Activated naive CD8-positive, alpha-beta T cell treated with anti-CD3 and anti-CD28 coated beads, Interleukin-2, amount 10 ng/mL, durations not matched to agents 7 days and 5 days (primary cell): ENCODE measurements around the gene FAF1. TPM values are rescaled to one million over a fixed set of nuclear protein-coding genes. Genes with fewer than 3 reads are reported as not detected.
"Not testable (repeated sequence)": the region's sequence is repeated elsewhere in the genome, so short reads cannot be mapped to it uniquely, and the experiment has no call there.

Experiments
- ATAC-seq: fragments of 150-1000 bp; cut with Tn5 transposase; one replicate; pipeline ENCODE4 v1.10.0; 2021; ENCODE audit warnings: low read depth, moderate library complexity
- POLR2A ChIA-PET: fragments of 350-600 bp; sonication (Branson Sonifier 250); formaldehyde crosslinking; loops from one replicate; lab custom pipeline; 2021; ENCODE audit warnings: antibody characterized with exemption; lab: Charles Lee
- DNase-seq: peaks from one replicate; pipeline ENCODE4 v3.0.0; 2021
- H3K27ac Mint-ChIP-seq: one replicate; pipeline ENCODE4 v1.8.0; 2022; ENCODE audit warnings: mild to moderate bottlenecking, mixed read lengths
- H3K27me3 Mint-ChIP-seq: one replicate; pipeline ENCODE4 v1.8.0; 2022; ENCODE audit warnings: mild to moderate bottlenecking, moderate library complexity, mixed read lengths
- H3K36me3 Mint-ChIP-seq: one replicate; pipeline ENCODE4 v1.8.0; 2021; ENCODE audit warnings: mild to moderate bottlenecking, mixed read lengths
- H3K4me1 Mint-ChIP-seq: one replicate; pipeline ENCODE4 v1.8.0; 2021; ENCODE audit warnings: mixed read lengths
- H3K4me3 Mint-ChIP-seq: one replicate; pipeline ENCODE4 v1.8.0; 2022; ENCODE audit warnings: mild to moderate bottlenecking, moderate library complexity, mixed read lengths
- H3K9me3 Mint-ChIP-seq: one replicate; pipeline ENCODE4 v1.8.0; 2021; ENCODE audit warnings: mixed read lengths
- total RNA-seq, 2 experiments: library from RNA; stranded (reverse); gene quantifications; one replicate each; pipeline ENCODE4 v1.2.3, GENCODE V29; 2021

Gene FAF1
- total RNA-seq, 2 experiments from 2014 or later = 70.3 to 75.2 TPM

DNA sequence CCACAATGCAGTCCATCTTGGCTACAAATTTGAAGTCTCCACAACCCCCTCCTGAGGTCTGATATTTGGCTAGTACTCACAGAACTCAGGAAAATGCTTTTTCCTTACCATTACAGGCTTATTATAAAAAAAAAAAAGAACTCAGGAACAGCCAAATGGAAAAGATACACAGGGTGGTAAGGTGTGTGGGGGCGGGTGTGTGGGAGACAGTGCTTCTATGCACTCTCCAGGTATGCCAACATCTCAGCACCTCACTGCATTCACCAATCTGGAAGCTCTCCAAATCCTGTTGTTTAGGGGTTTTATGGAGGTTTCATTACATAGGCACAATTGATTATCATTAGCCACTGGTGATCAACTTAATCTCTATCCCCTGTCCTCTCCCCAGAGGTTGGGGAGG lies 126.9 kb downstream of the FAF1 start:
- peaks cover 23% of the 10 kb centered on the region for H3K36me3 Mint-ChIP-seq
- ATAC-seq = no peak

DNA sequence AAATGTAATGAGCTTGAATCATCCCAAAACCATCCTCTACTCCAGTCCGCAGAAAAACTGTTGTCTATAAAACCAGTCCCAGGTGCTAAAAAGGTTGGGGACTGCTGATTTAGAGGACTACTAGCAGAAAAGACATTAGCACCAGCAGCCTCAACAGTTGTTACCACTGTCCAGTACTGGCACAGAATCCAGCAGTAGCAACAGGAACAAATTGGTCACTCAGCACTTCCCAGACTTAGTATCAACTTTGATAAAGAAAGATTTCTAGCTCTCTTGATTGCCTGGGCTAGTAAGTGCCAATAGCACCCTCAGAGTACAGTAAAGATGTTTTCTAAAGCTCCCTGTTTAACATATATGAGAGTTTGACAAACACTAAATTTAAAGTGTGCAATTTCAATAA lies 127.9 kb downstream of the FAF1 start:
- Mint-ChIP-seq H3K4me1 (no peaks in the 10 kb centered on the region), H3K4me3 (no peak overlapping the region), H3K27me3 (no peaks in the 10 kb centered on the region), H3K36me3 (peaks cover 23% of the 10 kb centered on the region), H3K9me3 (peaks cover 7% of the 10 kb centered on the region), H3K27ac (no peak overlapping the region)
- no peak for DNase-seq
- POLR2A ChIA-PET = no interaction called here
- ATAC-seq = no peak

More for the DNA sequence above, 126.9 kb downstream of the FAF1 start:
- H3K4me3 Mint-ChIP-seq = no peak overlapping the region
- H3K4me1 Mint-ChIP-seq = no peaks in the 10 kb centered on the region
- POLR2A ChIA-PET = no interaction called here
- no peak for DNase-seq
- H3K27me3 Mint-ChIP-seq = no peaks in the 10 kb centered on the region
- H3K27ac Mint-ChIP-seq = no peak overlapping the region
- peaks cover 7% of the 10 kb centered on the region for H3K9me3 Mint-ChIP-seq

GRCh38 chr1:50831300-50832061 lies 128.6 kb downstream of the FAF1 start:
- Mint-ChIP-seq H3K4me3 (no peak overlapping the region), H3K27me3 (no peaks in the 10 kb centered on the region), H3K36me3 (peaks cover 23% of the 10 kb centered on the region), H3K9me3 (peaks cover 7% of the 10 kb centered on the region), H3K27ac (no peak overlapping the region), H3K4me1 (no peaks in the 10 kb centered on the region)
- no peak for ATAC-seq
- no peak for DNase-seq
- POLR2A ChIA-PET = no interaction called here

GRCh38 chr1:50830621-50831020 lies 129.4 kb downstream of the FAF1 start:
- Mint-ChIP-seq H3K4me1 (no peaks in the 10 kb centered on the region), H3K4me3 (no peak overlapping the region), H3K9me3 (peaks cover 4% of the 10 kb centered on the region), H3K27me3 (no peaks in the 10 kb centered on the region), H3K36me3 (peaks cover 20% of the 10 kb centered on the region), H3K27ac (no peak overlapping the region)
- POLR2A ChIA-PET = no interaction called here
- DNase-seq (no peak), ATAC-seq (no peak)

- Mint-ChIP-seq H3K36me3 (peaks cover 18% of the 10 kb centered on the region), H3K4me3 (no peak overlapping the region), H3K27me3 (no peaks in the 10 kb centered on the region), H3K27ac (no peak overlapping the region), H3K9me3 (peaks cover 2% of the 10 kb centered on the region), H3K4me1 (no peaks in the 10 kb centered on the region)
- ATAC-seq (no peak), DNase-seq (no peak)
- POLR2A ChIA-PET = no interaction called here
Observed at GRCh38 chr1:50829014-50829958, 130.8 kb downstream of the FAF1 start.

DNA sequence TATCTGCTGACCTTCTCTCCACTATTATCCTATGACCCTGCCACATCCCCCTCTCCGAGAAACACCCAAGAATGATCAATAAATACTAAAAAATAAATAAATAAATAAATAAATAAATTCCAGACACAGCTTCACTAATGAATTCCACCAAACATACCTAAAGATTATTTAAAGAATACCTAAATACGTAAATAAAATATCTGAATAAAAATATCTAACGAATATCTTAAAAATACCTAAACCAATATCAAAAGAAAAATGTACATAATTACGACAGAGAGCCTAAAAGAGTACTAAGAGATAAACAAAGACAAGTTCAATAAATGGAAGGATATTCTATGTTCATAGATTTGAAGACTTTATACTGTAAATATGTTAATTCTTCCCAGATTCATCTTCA lies 132.5 kb downstream of the FAF1 start:
- peaks cover 2% of the 10 kb centered on the region for H3K9me3 Mint-ChIP-seq
- H3K4me1 Mint-ChIP-seq = no peaks in the 10 kb centered on the region
- H3K36me3 Mint-ChIP-seq = peaks cover 11% of the 10 kb centered on the region
- DNase-seq = no peak
- H3K4me3 Mint-ChIP-seq = no peak overlapping the region
- no peak for ATAC-seq
- POLR2A ChIA-PET = no interaction called here
- no peak overlapping the region for H3K27ac Mint-ChIP-seq
- H3K27me3 Mint-ChIP-seq = no peaks in the 10 kb centered on the region

- H3K27ac Mint-ChIP-seq, H3K27me3 Mint-ChIP-seq, POLR2A ChIA-PET, DNase-seq, H3K4me1 Mint-ChIP-seq, ATAC-seq, H3K4me3 Mint-ChIP-seq, H3K9me3 Mint-ChIP-seq: not testable (repeated sequence)
- H3K36me3 Mint-ChIP-seq = peaks cover 11% of the 10 kb centered on the region
Observed at GRCh38 chr1:50826792-50827191, 133.3 kb downstream of the FAF1 start.

DNA sequence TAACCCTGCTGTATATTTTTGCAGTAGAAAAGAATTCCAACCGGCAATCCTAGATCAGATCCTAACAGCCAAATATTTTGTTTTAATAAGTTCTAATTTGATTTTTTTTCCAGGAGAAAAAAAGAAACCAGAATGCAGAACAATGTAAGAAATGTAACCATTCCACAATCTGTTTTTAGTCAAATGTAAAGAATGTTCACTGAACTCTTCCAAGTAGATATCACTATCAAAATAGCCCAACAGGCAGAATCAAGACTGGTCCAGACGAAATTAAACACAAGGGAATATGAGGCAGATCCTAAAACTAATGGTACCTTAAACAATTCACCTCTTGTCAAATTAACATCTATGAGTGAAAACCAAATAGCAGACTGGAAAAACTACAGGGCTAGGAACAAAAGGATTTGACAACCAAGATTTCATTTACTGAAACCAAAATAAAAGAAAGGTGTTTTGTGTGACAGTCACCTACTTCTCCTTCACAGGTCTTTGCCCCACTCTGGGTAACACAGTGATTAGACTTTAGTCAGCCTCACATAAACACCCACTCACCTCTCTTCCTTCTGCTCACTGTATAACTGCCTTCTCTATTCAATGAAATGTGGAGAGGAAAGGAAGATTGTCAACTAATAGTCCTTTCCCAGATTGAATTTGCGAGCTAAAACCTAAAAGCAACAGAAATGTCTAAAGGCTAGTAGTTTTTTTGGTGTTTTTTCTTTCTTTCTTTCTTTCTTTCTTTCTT lies 137.9 kb downstream of the FAF1 start:
- H3K27ac Mint-ChIP-seq = no peak overlapping the region

GRCh38 chr1:50820545-50820944 lies 139.5 kb downstream of the FAF1 start:
- H3K27ac Mint-ChIP-seq = no peak overlapping the region
- ATAC-seq (no peak), DNase-seq (no peak)
- H3K27me3 Mint-ChIP-seq = no peaks in the 10 kb centered on the region
- no peak overlapping the region for H3K4me3 Mint-ChIP-seq
- peaks cover 17% of the 10 kb centered on the region for H3K36me3 Mint-ChIP-seq
- H3K9me3 Mint-ChIP-seq = peaks cover 4% of the 10 kb centered on the region
- POLR2A ChIA-PET = no interaction called here
- no peaks in the 10 kb centered on the region for H3K4me1 Mint-ChIP-seq

More for the DNA sequence above, 137.9 kb downstream of the FAF1 start:
- POLR2A ChIA-PET = no interaction called here
- Mint-ChIP-seq H3K36me3 (peaks cover 9% of the 10 kb centered on the region), H3K9me3 (peaks cover 1% of the 10 kb centered on the region), H3K27me3 (no peaks in the 10 kb centered on the region), H3K4me3 (no peak overlapping the region), H3K4me1 (no peaks in the 10 kb centered on the region)
- ATAC-seq = no peak
- DNase-seq = no peak

- H3K9me3 Mint-ChIP-seq = peaks cover 18% of the 10 kb centered on the region
- H3K36me3 Mint-ChIP-seq = peaks cover 42% of the 10 kb centered on the region
- H3K4me3 Mint-ChIP-seq = no peak overlapping the region
- no peaks in the 10 kb centered on the region for H3K4me1 Mint-ChIP-seq
- DNase-seq (no peak), ATAC-seq (no peak)
- H3K27ac Mint-ChIP-seq = no peak overlapping the region
- H3K27me3 Mint-ChIP-seq = no peaks in the 10 kb centered on the region
- POLR2A ChIA-PET = no interaction called here
Observed at GRCh38 chr1:50812346-50812745, 147.7 kb downstream of the FAF1 start.

DNA sequence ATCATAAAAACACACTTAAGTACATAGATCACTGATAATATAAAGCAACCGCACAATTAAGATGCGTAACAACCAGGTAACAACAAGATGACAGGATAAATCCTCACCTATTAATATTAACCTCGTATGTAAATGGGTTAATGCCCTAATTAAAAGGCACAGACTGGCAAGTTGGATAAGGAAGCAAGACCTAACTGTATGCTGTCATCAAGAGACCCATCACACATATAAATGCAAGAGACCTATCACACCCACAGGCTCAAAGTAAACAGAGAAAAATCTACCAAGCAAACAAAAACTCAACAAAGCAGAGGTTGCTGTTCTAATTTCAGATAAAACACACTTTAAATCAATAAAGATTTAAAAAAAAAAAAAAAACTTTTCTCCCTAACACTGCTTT lies 151.8 kb downstream of the FAF1 start:
- Mint-ChIP-seq H3K27ac (no peak overlapping the region), H3K9me3 (peaks cover 22% of the 10 kb centered on the region), H3K36me3 (peaks cover 39% of the 10 kb centered on the region), H3K27me3 (no peaks in the 10 kb centered on the region), H3K4me1 (no peaks in the 10 kb centered on the region), H3K4me3 (no peak overlapping the region)
- ATAC-seq (no peak), DNase-seq (no peak)
- POLR2A ChIA-PET = no interaction called here

- Mint-ChIP-seq H3K9me3 (no peaks in the 10 kb centered on the region), H3K4me3 (no peak overlapping the region), H3K36me3 (peaks cover 21% of the 10 kb centered on the region), H3K27me3 (no peaks in the 10 kb centered on the region), H3K4me1 (peaks cover 3% of the 10 kb centered on the region), H3K27ac (no peak overlapping the region)
- DNase-seq = no peak
- no peak for ATAC-seq
- POLR2A ChIA-PET = no interaction called here
Observed at GRCh38 chr1:50796272-50796671, 163.8 kb downstream of the FAF1 start.

DNA sequence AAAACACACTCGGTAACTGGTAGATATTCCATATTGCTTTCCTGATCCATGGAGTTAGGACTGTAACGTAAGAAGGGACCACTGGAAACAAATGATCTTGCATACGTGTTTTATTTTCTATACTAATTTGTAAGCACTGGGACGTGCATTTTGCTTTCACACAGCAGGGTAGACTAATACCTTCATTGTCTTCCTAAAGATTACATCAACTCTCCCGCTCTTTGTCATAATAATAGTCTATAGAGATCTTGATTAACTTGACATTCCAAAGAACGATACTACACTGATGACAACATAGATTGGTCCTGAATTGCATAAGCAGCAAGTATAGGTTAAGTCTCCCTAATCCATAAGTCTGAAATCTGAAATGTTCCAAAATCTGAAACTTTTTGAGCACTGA lies 166.5 kb downstream of the FAF1 start:
- ATAC-seq = no peak
- Mint-ChIP-seq H3K4me3 (no peak overlapping the region), H3K9me3 (no peaks in the 10 kb centered on the region), H3K27ac (no peak overlapping the region), H3K27me3 (no peaks in the 10 kb centered on the region), H3K4me1 (peaks cover 3% of the 10 kb centered on the region), H3K36me3 (peaks cover 12% of the 10 kb centered on the region)
- no peak for DNase-seq
- POLR2A ChIA-PET = no interaction called here
